NT2/D1 (cell line): ENCODE data around the gene SAYSD1.

Experiments used
- SUZ12 ChIP-seq: IDR thresholded peaks from 2 replicates; pipeline ENCODE4 v1.6.1; 2011; ENCODE audit not compliant: insufficient read length, insufficient read depth; ENCODE audit errors: extremely low read depth
- YY1 ChIP-seq: IDR thresholded peaks from 2 replicates; pipeline ENCODE4 v1.6.1; 2011; ENCODE audit not compliant: insufficient read length, insufficient read depth
- ZNF274 ChIP-seq: IDR thresholded peaks from 2 replicates; pipeline ENCODE4 v1.6.1; 2011; ENCODE audit warnings: mild to moderate bottlenecking, low read depth, low read length

DNA sequence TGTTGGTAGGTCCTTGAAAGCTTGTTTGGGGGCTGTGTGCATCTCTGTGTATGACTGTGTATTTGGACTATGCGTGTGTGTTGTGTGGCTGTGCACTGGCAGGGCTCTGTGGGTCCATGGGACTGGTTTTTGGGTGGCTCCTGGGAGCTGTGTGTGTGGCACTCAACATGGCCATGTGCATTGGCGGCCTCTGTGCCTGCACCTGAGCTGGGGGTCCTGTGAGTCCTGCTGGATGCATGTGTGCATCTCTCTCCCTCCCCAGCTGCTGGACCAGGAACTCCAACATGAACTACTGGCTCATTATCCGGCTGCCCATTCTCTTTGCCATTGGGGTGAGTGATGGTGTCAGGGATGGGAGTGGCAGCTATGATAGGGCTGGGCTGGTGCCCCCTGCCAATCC lies 36.3 kb downstream of the SAYSD1 start:
- no peak for TF ChIP-seq ZNF274
- no peak for TF ChIP-seq YY1
- no peak for TF ChIP-seq SUZ12
